ENCODE results near the gene FKBP10.
"Not testable (repeated sequence)": the region's sequence is repeated elsewhere in the genome, so short reads cannot be mapped to it uniquely, and the experiment has no call there.

The FKBP10 gene

DNA sequence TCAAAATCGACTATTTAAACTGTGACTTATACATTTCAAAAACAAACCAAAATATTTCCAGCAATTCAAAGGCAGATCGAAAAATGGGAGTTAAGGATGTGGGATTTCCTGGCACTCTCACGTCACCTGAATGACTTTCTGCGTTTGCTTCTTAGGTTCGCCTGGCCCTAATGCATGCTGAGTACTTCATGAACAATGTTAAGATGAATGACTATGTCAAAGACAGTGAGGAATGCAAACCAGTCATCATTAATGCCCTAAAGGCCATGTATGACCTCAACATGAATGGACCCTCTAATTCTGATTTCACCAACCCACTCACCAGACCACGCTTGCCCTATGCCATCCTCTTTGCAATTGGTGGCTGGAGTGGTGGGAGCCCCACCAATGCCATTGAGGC, 32.2 kb downstream of the FKBP10 start:
- DNase-seq = no peak

DNA sequence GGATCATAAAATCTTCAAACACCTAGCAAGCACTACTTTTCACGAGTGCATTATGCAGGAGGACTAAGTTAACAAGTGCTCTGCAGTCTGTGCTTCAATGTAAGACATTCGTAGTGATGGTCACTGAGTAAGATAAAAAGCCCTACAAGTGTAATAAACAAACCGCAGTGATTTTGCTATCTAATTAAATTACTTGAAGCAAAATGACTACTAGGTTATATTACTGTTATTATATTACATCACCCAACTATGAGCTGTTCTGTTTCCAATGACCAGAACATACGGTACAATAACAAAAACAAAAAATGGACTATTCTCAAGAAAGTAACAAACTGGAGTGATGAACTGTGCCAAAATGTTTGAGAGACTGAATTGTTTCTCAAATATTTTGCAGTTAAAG, 36.0 kb downstream of the FKBP10 start:
- no peak for DNase-seq

DNA sequence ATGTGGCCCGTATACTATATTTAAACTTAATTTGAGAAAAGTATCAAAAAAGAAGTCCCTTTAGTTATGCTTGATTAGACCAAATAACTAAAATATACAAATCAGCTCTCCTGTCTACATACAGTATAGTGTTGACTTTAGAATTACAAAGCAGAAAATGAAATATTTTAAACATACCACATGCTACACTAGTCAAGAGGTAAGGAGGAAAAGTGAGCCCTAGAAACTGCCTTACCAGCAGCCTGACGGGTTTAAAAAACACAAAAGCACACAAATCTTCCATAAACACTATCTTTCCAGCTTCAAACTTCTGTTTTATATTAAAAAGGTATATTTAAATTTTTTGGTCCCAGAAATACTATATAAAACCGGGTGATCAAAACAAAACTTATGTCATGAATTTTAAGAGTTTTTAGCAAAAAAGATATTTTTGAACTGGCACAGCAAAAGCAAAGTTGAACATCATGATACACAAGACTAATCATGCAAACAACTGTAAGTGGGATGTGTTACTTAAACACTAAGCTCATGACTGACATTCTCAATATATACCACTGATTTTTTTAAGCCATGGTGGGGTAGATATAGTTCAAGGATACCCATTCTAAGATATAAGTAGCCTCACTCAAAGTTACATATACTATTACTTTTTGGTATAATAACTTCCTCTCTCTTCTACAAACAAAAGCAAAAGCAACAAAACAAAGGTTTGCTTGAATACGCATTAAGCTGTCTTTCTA, 36.6 kb downstream of the FKBP10 start:
- no peak for DNase-seq

DNA sequence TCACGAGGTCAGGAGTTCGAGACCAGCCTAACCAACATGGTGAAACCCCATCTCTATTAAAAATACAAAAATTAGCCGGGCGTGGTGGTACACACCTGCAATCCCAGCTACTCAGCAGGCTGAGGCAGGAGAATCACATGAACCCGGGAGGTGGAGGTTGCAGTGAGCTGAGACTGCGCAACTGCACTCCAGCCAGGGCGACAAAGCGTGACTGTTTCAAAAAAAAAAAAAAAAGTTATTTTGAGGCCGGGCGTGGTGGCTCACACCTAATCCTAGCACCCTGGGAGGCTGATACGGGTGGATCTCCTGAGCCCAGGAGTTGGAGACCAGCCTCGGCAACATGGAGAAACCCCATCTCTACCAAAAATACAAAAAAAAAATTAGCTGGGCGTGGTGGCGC, 38.6 kb downstream of the FKBP10 start:
- DNase-seq = not testable (repeated sequence)

DNA sequence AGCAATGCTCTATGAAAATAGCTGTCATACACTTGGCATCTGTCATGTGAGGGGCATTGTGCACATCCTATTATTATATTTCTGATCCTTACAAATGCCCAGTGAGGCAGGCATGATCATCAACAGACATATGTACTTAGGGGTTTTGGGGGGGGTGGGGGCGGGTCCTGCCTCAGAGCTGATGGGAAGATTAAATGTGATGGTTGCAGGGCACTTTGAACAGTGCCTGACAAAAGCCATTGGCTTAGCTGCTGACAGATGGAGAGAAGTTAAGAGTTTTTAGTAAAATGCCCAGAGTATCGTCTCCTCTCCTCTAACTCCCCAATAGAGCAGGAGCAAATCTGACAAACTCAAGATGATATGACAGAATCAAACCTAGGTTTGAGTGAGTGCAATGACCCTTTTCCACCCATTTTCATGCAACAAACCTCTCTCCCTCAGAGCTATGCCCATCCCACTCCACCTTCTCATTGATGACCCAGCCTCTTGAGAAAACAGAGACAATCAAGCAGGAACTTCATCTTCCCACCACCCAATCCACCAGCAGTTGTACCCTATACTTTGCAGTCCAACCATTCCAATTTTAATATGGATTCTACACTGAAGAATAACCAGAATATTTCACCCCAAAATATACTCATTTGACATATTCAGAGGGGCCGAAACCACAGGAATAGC, 47.6 kb downstream of the FKBP10 start:
- DNase-seq = no peak

DNA sequence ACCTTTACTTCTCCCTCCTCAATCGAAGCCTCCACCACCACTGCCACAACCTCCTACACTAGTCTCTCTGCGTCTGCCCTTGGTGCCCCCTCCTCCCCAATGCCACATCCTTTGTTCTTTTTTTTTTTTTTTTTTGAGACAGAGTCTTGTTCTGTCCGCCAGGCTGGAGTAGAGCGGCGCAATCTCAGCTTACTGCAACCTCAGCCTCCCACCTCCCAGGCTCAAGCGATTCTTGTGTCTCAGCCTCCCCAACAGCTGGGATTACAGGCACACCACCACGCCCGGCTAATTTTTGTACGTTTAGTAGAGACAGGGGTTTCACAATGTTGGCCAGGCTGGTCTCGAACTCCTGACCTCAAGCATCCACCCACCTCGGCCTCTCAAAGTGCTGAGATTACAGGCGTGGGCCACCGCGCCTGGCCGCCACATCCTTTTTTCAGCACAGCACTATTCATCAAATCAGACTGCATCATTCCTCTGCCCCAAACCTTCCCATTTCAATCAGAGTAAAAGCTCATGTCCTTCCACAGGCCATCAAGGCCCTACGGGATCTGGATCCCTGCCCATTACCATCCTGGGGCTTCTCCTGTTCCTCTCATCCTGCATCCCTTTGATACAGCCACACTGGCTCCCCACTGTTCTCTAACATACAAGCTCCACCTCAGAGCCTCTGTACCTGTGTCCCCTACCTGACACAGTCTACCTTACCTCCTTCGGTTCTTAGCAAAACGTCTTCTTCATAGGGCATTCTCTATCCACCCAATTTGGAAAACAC, 50.5 kb downstream of the FKBP10 start:
- peak; percentile 12 to 48 for DNase-seq

DNA sequence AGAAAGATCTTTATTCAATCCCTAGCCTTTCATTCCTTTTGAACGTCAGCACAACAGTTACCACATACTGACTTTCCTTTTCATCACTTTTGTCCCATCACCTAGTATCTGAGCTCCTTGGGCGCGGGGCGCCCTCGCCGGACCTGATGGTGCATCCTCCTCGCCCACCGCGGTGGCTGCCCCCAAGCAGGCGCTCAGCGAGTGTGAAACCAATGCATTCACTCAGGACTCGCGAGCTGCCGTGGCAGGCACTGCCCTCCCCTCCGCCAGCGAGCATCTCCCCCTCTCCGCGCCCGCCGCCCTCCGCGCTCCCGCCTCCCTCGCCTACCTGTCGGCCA, 51.7 kb downstream of the FKBP10 start:
- no peak for DNase-seq

DNA sequence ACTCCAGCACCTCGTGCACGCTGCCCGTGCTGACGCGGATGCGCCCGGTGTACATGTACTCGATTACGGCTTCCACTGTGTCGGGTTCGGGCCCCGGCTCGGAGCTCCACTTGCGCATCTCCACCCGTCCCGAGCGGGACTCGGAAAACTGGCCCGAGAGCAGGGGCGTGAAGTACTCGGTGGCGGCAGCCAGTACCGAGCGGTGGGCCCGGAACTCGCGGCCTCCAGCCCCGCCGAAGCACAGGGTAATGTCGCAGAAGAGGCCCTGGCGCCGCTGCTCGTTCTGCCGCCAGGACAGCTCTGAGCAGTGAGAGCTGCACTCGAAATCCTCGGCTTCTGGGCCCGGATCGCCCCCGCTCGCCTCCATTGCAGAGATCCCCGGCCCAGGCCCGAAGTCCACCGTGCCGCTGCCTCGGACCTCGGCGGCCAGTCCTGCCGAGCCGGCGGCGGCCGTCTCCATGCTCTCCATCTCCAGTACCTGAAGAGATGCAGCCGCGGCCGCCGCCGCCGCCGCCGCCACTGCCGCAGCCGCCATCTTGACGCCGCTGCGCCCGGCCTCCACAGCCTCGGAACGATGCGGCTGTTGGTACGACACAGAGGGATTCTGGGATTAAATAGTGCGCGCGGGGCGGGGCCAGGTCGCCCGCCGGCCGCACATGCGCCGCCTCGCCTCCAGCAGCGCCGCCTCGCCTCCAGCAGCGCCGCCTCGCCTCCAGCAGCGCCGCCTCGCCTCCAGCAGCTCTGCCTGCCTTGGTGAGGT, 52.2 kb downstream of the FKBP10 start, which contains the start of gene KLHL11:
KLHL11 (minus strand) TSS at position 588 of the 760 bp plus-strand sequence; CDS start at position 535, 53 bp downstream.
- peak; percentile 91 to 94 for DNase-seq

DNA sequence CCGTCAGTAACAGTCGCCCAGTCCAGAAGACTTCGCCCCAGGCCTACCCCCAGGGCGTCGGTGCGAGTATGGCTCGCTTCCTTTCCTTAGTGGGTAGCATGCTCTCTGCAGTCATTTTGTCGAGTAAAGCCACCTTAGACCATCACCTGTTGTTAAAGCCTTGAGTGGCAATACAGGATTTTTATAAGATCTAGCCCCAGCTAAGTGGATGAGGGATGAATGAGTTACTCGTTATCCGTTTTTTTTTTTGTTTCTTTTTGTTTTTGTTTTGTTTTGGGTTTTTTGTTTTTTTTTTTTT, 52.7 kb downstream of the FKBP10 start:
- DNase-seq = no peak

DNA sequence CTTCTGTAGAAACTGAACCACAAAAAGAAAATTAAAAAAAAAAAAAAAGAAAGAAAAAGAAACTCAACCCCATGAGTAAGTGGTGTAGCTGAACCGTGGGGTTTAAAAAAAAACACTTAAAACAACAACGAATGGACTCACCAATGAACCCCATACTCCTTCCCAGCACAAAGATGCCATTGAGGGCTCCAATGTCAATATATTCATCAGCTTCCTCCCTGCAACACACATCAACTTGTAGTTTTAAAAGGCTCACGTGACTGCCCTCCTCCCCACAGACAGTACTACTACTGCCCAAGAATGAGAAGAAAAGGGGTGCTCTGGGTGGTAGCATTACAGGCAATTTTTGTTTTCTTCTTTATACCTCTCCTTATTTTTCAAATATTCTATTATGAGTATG, 55.8 kb downstream of the FKBP10 start:
- DNase-seq = no peak

DNA sequence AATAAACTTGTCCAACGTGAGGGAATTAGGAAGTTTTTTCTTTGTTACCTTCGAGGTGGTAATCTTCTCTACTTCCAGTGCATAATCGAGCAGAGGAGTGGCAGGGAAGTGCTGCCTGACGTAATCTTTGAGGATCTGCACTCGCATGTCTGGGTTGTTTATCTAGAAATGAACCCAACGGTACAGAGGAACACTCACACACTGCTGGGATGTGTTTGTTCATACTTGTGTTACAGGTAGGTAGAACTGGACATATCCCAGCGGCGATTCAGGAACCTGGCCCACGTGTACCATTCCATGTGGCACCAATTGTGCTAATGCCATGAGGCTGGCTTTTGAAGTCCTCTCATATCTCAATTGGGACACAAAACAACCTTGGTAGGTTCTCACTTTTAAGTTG, 56.6 kb downstream of the FKBP10 start:
- DNase-seq = no peak

DNA sequence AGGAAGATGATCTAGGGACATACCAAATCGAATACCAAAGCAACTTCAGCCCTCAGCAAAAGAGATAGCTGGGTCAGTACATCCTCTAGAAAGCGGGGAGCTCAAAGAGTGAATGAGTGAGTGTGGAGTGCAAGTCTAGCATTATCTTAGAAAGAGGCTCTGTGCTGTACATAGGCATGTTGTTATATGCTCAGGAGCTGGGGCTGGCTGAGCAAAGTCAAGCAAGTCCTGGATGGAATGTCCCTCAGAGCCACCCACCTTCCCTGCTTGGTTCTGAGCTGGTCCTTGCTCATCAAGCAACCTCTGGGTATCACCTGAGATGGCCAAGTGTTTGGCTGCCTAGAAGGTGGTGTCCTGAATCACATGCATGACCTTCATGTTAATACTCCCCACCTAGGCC, 57.3 kb downstream of the FKBP10 start:
- no peak for DNase-seq

DNA sequence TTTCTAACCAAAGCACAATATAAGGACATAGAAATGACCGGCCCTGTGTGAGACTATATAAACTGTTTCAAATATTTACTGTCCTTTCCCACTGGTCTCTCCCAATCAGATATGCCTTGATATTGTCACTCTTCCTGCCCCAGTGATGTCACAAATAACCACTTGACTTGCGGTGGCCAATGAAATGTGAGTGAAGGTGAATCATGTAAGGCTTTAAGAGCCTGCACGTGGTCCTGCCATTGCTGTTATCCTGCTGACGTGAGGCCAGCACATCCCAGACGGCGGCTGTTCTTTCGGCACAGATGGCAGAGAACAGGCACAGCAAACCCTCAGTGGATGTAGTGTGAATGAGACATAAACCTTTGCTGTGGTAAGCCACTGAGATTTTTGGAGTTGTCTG, 57.8 kb downstream of the FKBP10 start:
- no peak for DNase-seq

DNA sequence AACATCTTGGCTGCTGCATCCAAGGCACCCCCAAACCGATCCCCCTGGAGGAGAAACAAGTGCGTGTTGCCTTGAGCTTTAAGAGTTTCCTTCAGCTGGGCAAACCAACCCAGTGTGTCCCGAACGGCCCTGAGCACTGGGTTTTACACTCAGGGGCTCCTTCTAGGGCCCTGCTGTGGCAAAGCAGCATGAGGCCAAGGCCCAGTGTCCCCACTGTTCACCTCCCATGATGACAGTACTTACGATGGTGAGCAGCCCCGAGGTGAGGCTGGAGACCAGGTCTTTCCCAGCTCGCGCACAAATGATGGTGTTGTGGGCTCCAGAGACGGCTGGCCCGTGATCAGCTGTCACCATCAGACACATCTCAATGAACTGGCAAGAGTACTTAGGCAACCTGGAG, 59.0 kb downstream of the FKBP10 start:
- DNase-seq = no peak

All from NCI-H2081 (cell line).